DOHH2 (cell line): ENCODE measurements around the gene PHYHIPL.

Experiments used
- EZH2phosphoT487 ChIP-seq: fragments of 200-600 bp; sonication (generic); IDR thresholded peaks from 2 replicates; pipeline ENCODE4 v1.6.1; 2017; ENCODE audit warnings: borderline replicate concordance, mild to moderate bottlenecking, antibody characterized with exemption, low read length, moderate library complexity, mixed read lengths
- TF ChIP-seq, protein P1 (sequence below): fragments of 200-600 bp; sonication (generic); IDR thresholded peaks from one replicate; pipeline ENCODE4 v1.5.1; 2014; ENCODE audit warnings: antibody characterized with exemption, mild to moderate bottlenecking, low read depth, low read length; ENCODE audit not compliant: poor library complexity, severe bottlenecking

DNA sequence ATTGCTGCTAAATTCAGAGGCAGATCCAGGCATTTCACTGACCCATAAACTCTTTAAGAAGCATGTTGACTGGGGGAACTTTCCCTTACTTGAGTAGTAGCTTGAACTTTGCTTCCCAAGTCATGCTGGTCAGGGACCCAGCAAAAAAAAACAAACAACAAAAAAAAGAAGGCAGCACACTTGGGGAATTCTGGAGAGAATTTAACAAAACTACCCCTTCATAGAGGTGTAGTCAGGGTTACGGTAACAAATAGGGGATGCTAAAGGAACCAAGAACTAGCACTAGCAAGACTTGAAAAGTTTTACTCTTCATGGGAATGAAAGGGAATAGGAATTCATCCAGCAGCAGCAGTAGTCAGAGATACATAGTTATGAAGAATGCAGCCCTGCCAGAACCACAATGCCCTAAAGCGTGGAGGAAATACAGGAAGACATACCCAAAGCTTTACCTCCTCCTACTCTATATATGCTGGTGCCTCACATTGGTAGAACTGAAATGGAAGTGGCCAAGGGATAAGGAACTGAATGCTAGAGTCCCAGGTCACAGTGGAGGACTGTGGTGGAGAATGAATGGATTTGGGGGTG, 67.3 kb downstream of the PHYHIPL start:
- TF ChIP-seq, protein P1, sequence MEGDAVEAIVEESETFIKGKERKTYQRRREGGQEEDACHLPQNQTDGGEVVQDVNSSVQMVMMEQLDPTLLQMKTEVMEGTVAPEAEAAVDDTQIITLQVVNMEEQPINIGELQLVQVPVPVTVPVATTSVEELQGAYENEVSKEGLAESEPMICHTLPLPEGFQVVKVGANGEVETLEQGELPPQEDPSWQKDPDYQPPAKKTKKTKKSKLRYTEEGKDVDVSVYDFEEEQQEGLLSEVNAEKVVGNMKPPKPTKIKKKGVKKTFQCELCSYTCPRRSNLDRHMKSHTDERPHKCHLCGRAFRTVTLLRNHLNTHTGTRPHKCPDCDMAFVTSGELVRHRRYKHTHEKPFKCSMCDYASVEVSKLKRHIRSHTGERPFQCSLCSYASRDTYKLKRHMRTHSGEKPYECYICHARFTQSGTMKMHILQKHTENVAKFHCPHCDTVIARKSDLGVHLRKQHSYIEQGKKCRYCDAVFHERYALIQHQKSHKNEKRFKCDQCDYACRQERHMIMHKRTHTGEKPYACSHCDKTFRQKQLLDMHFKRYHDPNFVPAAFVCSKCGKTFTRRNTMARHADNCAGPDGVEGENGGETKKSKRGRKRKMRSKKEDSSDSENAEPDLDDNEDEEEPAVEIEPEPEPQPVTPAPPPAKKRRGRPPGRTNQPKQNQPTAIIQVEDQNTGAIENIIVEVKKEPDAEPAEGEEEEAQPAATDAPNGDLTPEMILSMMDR = no peak
- no peak for TF ChIP-seq EZH2phosphoT487
